Activated CD4-positive, alpha-beta T cell treated with anti-CD3 and anti-CD28 coated beads, Interleukin-2, amount 10 ng/mL, durations not matched to agents 7 days and 5 days (primary cell): ENCODE data around the gene FBXO42. TPM values are rescaled to one million over a fixed set of nuclear protein-coding genes. Genes with fewer than 3 reads are reported as not detected.

Source experiments
- CTCF ChIA-PET: fragments of 350-600 bp; sonication (Branson Sonifier 250); formaldehyde crosslinking; loops from one replicate; lab custom pipeline; 2021; ENCODE audit warnings: antibody characterized with exemption; lab: Charles Lee
- POLR2A ChIA-PET: fragments of 350-600 bp; sonication (Branson Sonifier 250); formaldehyde crosslinking; loops from one replicate; lab custom pipeline; 2021; ENCODE audit warnings: antibody characterized with exemption; lab: Charles Lee
- DNase-seq: peaks from one replicate; pipeline ENCODE4 v3.0.0-alpha.2; 2020
- H3K27ac Mint-ChIP-seq: one replicate; pipeline ENCODE4 v1.8.0; 2021; ENCODE audit warnings: mild to moderate bottlenecking, moderate library complexity, mixed read lengths
- H3K27me3 Mint-ChIP-seq: one replicate; pipeline ENCODE4 v1.8.0; 2021; ENCODE audit warnings: mixed read lengths
- H3K36me3 Mint-ChIP-seq: one replicate; pipeline ENCODE4 v1.8.0; 2021; ENCODE audit warnings: low read depth, mixed read lengths
- H3K4me1 Mint-ChIP-seq: one replicate; pipeline ENCODE4 v1.8.0; 2021; ENCODE audit warnings: mixed read lengths
- H3K4me3 Mint-ChIP-seq: one replicate; pipeline ENCODE4 v1.8.0; 2021; ENCODE audit warnings: mild to moderate bottlenecking, moderate library complexity, mixed read lengths
- H3K9me3 Mint-ChIP-seq: one replicate; pipeline ENCODE4 v1.8.0; 2021; ENCODE audit warnings: mixed read lengths
- total RNA-seq, 2 experiments: library from RNA; stranded (reverse); gene quantifications; one replicate each; pipeline ENCODE4 v1.2.3, GENCODE V29; 2021

Gene FBXO42
- total RNA-seq, 2 experiments from 2014 or later = 15.5 to 19.3 TPM

DNA sequence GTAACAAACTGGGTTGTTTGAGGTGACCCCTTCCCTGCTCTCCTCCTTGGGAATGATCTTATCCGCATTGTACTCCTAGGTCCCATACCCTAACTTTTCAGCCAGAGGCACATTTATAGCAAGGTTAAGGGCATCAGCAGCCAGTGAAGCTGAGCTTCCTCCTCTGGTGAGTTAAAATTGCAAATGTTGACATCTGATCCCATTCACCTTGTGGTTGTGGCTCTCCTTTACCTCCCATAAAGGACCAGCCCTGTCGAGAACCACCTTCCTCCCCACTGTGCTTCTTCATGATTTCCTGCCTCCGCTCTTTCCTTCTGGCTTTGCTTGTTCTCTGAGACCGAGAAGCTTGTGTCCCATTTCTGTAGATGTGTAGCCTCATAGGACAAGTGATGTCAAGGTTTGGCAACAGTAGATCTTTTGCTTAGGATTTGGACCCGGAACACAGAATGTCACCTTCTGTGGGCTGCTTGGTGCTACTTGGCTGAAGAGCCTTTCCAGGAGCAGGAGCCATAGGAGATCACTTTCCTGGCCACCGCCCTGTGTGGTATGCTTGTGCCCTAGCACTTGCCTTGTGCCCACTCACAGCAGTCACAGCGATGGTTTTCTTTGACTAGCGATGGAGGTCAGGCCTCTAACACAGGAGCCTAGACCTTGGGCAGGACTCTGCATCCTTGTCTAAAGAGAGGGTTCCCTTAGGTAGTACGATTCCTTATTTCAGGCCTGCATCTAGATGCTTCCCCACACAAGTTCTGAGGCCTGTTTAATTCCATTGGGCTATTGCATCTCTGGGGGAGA, 33.6 kb upstream of the FBXO42 start:
- no peaks in the 10 kb centered on the region for H3K9me3 Mint-ChIP-seq
- DNase-seq = no peak
- H3K4me1 Mint-ChIP-seq = peaks cover 59% of the 10 kb centered on the region
- no peak overlapping the region for H3K4me3 Mint-ChIP-seq
- H3K36me3 Mint-ChIP-seq = peaks cover 15% of the 10 kb centered on the region
- POLR2A ChIA-PET = no interaction called here
- CTCF ChIA-PET = interaction anchor here (0.8 to 1.8 kb wide), 5 partner anchors 9 to 55 kb away, joined by 3 to 4 read pairs (median 3); partner anchors contain the start of gene NECAP2
- H3K27me3 Mint-ChIP-seq = no peaks in the 10 kb centered on the region
- peak overlapping the region; percentile 39 for H3K27ac Mint-ChIP-seq

GRCh38 chr1:16383888-16384287, 31.6 kb upstream of the FBXO42 start:
- Mint-ChIP-seq H3K27ac (peak overlapping the region; percentile 73), H3K36me3 (peaks cover 15% of the 10 kb centered on the region), H3K9me3 (no peaks in the 10 kb centered on the region), H3K4me3 (no peak overlapping the region), H3K27me3 (no peaks in the 10 kb centered on the region), H3K4me1 (peaks cover 48% of the 10 kb centered on the region)
- POLR2A ChIA-PET = no interaction called here
- no peak for DNase-seq
- CTCF ChIA-PET = no interaction called here

GRCh38 chr1:16380868-16381267, 28.6 kb upstream of the FBXO42 start:
- H3K27ac Mint-ChIP-seq = no peak overlapping the region
- DNase-seq = no peak
- CTCF ChIA-PET = interaction anchor here (0.6 to 1.0 kb wide), 4 partner anchors 39 to 815 kb away, joined by 3 to 7 read pairs (median 3); no protein-coding TSS in a partner anchor
- POLR2A ChIA-PET = no interaction called here
- no peaks in the 10 kb centered on the region for H3K9me3 Mint-ChIP-seq
- peaks cover 41% of the 10 kb centered on the region for H3K4me1 Mint-ChIP-seq
- peaks cover 10% of the 10 kb centered on the region for H3K36me3 Mint-ChIP-seq
- no peak overlapping the region for H3K4me3 Mint-ChIP-seq
- H3K27me3 Mint-ChIP-seq = no peaks in the 10 kb centered on the region

- ChIA-PET POLR2A (no interaction called here), CTCF (interaction anchor here (0.6 to 1.3 kb wide), 4 partner anchors 10 to 246 kb away, joined by 3 to 4 read pairs (median 4); partner anchors contain the start of gene NECAP2)
- Mint-ChIP-seq H3K27me3 (no peaks in the 10 kb centered on the region), H3K4me1 (peaks cover 41% of the 10 kb centered on the region), H3K36me3 (peaks cover 12% of the 10 kb centered on the region), H3K4me3 (no peak overlapping the region), H3K27ac (no peak overlapping the region), H3K9me3 (no peaks in the 10 kb centered on the region)
- no peak for DNase-seq
These were observed 26.2 kb upstream of the FBXO42 start for GRCh38 chr1:16378443-16378842.

DNA sequence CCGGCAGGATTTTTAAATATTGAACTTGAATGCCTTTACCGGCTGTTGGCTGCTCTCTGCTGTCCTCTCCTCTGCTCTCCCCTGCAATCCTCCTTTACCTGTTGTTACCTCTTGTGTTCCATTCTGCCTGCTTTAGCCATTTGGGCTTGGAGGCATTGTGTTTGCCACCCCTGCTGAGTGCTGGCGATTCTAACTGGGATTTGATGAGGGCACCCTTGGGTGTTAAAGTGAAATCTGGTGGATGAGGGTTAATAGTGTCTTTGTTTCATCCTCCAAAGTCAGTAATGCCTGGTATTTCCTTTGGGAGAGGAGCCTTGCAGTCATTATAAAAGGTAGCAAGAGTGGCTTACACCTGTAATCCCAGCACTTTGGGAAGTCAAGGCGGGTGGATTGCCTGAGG, 24.7 kb upstream of the FBXO42 start:
- H3K4me3 Mint-ChIP-seq = no peak overlapping the region
- CTCF ChIA-PET = interaction anchor here (0.7 to 1.1 kb wide), 2 partner anchors 8 to 17 kb away, joined by 3 read pairs; no protein-coding TSS in a partner anchor
- no peaks in the 10 kb centered on the region for H3K9me3 Mint-ChIP-seq
- DNase-seq = no peak
- peak overlapping the region; percentile 37 for H3K27ac Mint-ChIP-seq
- POLR2A ChIA-PET = no interaction called here
- H3K4me1 Mint-ChIP-seq = peaks cover 49% of the 10 kb centered on the region
- H3K36me3 Mint-ChIP-seq = peaks cover 17% of the 10 kb centered on the region
- no peaks in the 10 kb centered on the region for H3K27me3 Mint-ChIP-seq

GRCh38 chr1:16375521-16376340, 23.5 kb upstream of the FBXO42 start:
- Mint-ChIP-seq H3K36me3 (peaks cover 20% of the 10 kb centered on the region), H3K4me3 (no peak overlapping the region), H3K9me3 (no peaks in the 10 kb centered on the region), H3K27ac (no peak overlapping the region), H3K27me3 (no peaks in the 10 kb centered on the region), H3K4me1 (peaks cover 58% of the 10 kb centered on the region)
- CTCF ChIA-PET = interaction anchor here (0.8 to 2.4 kb wide), 3 partner anchors 11 to 65 kb away, joined by 3 to 7 read pairs (median 3); partner anchors contain the start of gene NECAP2
- POLR2A ChIA-PET = no interaction called here
- no peak for DNase-seq

- CTCF ChIA-PET = interaction anchor here (0.6 to 2.4 kb wide), 4 partner anchors 12 to 783 kb away, joined by 3 to 7 read pairs (median 4); partner anchors contain the start of gene NECAP2
- H3K4me1 Mint-ChIP-seq = peaks cover 65% of the 10 kb centered on the region
- H3K27ac Mint-ChIP-seq = peak overlapping the region; percentile 5
- no peak for DNase-seq
- no peak overlapping the region for H3K4me3 Mint-ChIP-seq
- no peaks in the 10 kb centered on the region for H3K9me3 Mint-ChIP-seq
- H3K36me3 Mint-ChIP-seq = peaks cover 21% of the 10 kb centered on the region
- no peaks in the 10 kb centered on the region for H3K27me3 Mint-ChIP-seq
- POLR2A ChIA-PET = no interaction called here
These were observed 22.0 kb upstream of the FBXO42 start for GRCh38 chr1:16374266-16374665.

- ChIA-PET CTCF (interaction anchor here (1.1 to 2.4 kb wide), 3 partner anchors 14 to 68 kb away, joined by 3 to 7 read pairs (median 3); partner anchors contain the start of gene NECAP2), POLR2A (no interaction called here)
- Mint-ChIP-seq H3K27ac (no peak overlapping the region), H3K4me3 (no peak overlapping the region), H3K36me3 (peaks cover 30% of the 10 kb centered on the region), H3K27me3 (no peaks in the 10 kb centered on the region), H3K4me1 (peaks cover 70% of the 10 kb centered on the region), H3K9me3 (no peaks in the 10 kb centered on the region)
- no peak for DNase-seq
These were observed 20.4 kb upstream of the FBXO42 start for GRCh38 chr1:16372535-16373285.

GRCh38 chr1:16371725-16372124, 19.4 kb upstream of the FBXO42 start:
- DNase-seq = peak; percentile 18
- Mint-ChIP-seq H3K27me3 (no peaks in the 10 kb centered on the region), H3K27ac (peak overlapping the region; percentile 74), H3K4me1 (peaks cover 66% of the 10 kb centered on the region), H3K4me3 (peak overlapping the region; percentile 52), H3K36me3 (peaks cover 30% of the 10 kb centered on the region), H3K9me3 (no peaks in the 10 kb centered on the region)
- ChIA-PET POLR2A (interaction anchor here (0.6 to 0.7 kb wide), 2 partner anchors 63 to 532 kb away, joined by 3 to 12 read pairs; no protein-coding TSS in a partner anchor), CTCF (interaction anchor here (0.5 to 1.3 kb wide), 4 partner anchors 15 to 414 kb away, joined by 3 read pairs; partner anchors contain the start of gene NECAP2)

DNA sequence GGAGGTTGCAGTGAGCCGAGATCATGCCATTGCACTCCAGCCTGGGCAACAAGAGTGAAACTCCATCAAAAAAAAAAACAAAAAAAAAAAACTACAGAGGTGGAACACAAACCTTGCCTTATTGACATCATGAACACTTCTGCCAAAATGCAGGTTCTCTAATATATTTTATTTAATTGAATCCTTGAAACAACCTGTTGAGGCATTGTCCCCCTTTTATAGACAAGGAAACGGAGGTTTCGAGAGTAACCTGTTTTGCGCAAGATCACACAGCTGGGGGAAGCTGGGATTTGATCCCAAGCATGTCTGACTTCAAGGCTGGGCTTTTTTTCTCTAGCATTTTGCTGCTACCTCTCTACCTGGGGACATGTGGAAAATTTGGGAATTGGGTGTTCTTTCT, 17.5 kb upstream of the FBXO42 start:
- ChIA-PET POLR2A (no interaction called here), CTCF (interaction anchor here (0.7 kb wide), 2 partner anchors 35 to 533 kb away, joined by 4 to 7 read pairs; no protein-coding TSS in a partner anchor)
- no peak for DNase-seq
- Mint-ChIP-seq H3K4me1 (peaks cover 58% of the 10 kb centered on the region), H3K27ac (no peak overlapping the region), H3K27me3 (no peaks in the 10 kb centered on the region), H3K9me3 (no peaks in the 10 kb centered on the region), H3K36me3 (peaks cover 30% of the 10 kb centered on the region), H3K4me3 (peak overlapping the region; percentile 97)

DNA sequence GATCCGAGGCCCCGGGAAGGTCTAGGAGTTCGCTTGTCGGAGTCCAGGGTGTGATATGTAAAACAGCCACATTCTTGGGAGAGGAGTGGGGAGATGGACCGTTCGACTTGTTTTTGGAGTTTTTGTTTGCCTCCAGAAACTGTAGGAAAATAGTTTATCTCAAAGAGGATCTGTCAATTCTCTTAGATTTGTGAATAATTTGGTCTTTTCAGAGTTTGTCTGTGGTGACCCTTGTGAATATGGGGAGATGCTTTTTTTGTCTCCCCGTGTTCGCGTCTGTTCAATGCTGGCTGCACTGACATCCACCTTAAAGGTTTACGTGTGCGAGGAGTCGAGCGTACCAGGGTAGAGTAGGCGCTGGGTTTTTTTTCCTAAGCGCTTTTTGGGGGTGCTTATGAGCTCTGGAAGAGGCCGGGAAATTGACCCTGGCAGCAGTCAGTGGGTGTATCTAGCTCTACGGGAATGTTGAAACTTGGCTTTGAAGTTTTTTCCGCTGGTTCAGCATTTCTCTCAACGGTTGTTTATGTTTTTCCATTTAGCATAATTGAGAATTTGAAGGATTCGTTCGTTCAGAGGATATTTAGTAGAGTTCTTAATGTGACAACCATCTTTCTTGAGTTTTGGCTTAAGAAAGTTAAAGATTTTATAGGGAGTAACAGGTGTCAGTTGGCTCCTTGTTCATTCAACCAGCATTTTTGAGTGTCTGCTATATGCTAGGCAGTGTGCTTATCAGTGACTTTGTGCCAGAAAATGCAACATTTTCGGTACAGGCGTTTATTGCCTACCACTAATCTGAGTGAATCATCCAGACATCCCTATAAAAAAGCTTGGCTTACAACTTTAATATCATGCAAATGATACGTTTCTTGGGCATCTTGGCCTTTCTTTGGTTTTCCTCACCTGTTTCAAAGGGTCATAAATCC, 15.9 kb upstream of the FBXO42 start:
- Mint-ChIP-seq H3K27ac (peak overlapping the region; percentile 100), H3K36me3 (peaks cover 23% of the 10 kb centered on the region), H3K9me3 (no peaks in the 10 kb centered on the region), H3K4me3 (peak overlapping the region; percentile 97), H3K27me3 (no peaks in the 10 kb centered on the region), H3K4me1 (peaks cover 54% of the 10 kb centered on the region)
- peak; percentile 15 for DNase-seq
- CTCF ChIA-PET = interaction anchor here (0.5 to 1.2 kb wide), 4 partner anchors 14 to 72 kb away, joined by 3 to 4 read pairs (median 3); partner anchors contain the start of gene NECAP2
- POLR2A ChIA-PET = interaction anchor here (0.7 kb wide), 1 partner anchor 16 kb away, joined by 4 read pairs; no protein-coding TSS in a partner anchor
